ENCODE measurements around the gene SKIL.
A peak's percentile ranks its signal among the peaks of the same experiment; 100 is the strongest.

The SKIL gene

GRCh38 chr3:170397685-170398084, 40.2 kb downstream of the SKIL start:
- TF ChIP-seq POLR2A (IDR thresholded peaks at IDR 0.05; ENCODE audit: low read depth, low read length), result no peak
- no peak for DNase-seq (ENCODE audit: insufficient read length, low spot score)
- FAIRE-seq, result no peak

GRCh38 chr3:170405101-170405500, 47.6 kb downstream of the SKIL start:
- FAIRE-seq (no peak), DNase-seq (ENCODE audit: insufficient read length, low spot score) (no peak)
- TF ChIP-seq POLR2A (IDR thresholded peaks at IDR 0.05; ENCODE audit: low read depth, low read length), result no peak

DNA sequence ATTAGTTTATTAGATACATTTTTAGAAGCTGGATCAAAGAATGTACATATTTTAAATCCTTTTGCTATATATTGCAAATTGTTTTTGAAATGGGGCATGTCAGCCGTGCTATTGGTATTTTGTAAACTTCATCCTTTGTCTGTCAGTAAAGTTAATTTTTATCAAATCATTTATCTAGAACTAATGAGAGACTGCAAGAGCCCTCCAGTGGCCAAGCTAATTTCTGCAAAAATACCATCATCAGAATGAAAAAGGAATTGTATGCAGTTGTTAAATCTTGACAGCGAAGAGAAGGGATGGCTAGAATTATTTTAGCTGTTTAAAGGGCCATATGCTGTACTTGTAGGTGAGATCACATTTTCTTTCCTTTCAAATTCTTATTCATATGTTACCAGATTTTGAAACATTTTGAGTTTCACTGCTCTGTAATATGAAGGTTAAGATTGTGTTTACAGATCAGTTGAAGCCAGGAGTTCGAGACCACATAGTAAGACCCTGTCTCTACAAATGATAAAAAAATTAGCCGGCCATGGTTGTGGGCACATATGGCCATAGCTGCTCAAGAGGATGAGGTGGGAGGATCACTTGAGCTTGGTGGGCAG, 53.0 kb downstream of the SKIL start:
- no peak for FAIRE-seq
- TF ChIP-seq POLR2A (IDR thresholded peaks at IDR 0.05; ENCODE audit: low read depth, low read length), result no peak
- no peak for DNase-seq (ENCODE audit: insufficient read length, low spot score)

GRCh38 chr3:170413291-170413690, 55.8 kb downstream of the SKIL start:
- no peak for FAIRE-seq
- no peak for TF ChIP-seq POLR2A (IDR thresholded peaks at IDR 0.05; ENCODE audit: low read depth, low read length)

DNA sequence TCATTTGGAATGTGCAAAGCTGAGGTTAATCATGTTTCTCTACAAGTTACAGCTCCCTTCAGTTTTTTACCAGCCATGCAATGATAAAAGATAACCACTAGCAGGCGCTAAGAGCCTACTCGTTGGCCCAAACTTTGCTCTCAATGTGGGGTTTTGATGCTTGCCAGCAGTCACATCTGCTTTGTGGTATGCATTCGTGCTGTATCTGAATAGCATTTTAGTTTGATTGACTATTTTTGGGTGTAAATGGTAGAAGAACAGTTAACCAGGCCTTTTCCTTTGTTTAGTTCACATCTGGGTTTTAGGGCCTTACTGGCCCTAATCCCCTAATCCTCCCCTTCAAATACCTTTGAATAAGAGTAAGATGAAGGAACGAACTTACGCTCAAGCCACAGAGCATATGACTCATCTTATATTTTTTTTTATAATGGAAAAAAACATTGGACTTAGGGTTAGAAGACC, 56.7 kb downstream of the SKIL start:
- no peak for TF ChIP-seq POLR2A (IDR thresholded peaks at IDR 0.05; ENCODE audit: low read depth, low read length)
- peak; percentile 60 for DNase-seq (ENCODE audit: insufficient read length, low spot score)
- peak; percentile 94 for FAIRE-seq

More at GRCh38 chr3:170413291-170413690, 55.8 kb downstream of the SKIL start:
- no peak for DNase-seq (ENCODE audit: insufficient read length, low spot score)

DNA sequence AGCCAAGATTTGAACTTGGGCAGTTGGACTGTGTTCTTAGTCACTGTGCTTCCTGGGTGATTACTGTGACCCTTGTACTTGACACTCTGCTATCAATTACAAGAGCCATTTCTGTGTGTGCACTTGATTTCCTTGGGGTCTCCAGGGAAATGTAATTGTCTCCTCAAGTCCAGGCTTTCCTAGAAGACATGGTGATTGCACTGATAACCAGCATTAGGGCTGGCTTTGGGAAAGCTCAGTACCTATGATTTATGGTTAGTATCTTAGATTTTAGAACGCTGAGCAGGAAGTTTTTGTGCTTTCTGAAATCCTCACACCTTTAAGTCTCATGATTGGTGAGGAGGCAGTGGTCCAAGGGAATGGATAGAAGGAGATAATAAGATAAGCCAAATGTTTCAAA, 59.6 kb downstream of the SKIL start:
- no peak for TF ChIP-seq POLR2A (IDR thresholded peaks at IDR 0.05; ENCODE audit: low read depth, low read length)
- FAIRE-seq (no peak), DNase-seq (ENCODE audit: insufficient read length, low spot score) (no peak)

DNA sequence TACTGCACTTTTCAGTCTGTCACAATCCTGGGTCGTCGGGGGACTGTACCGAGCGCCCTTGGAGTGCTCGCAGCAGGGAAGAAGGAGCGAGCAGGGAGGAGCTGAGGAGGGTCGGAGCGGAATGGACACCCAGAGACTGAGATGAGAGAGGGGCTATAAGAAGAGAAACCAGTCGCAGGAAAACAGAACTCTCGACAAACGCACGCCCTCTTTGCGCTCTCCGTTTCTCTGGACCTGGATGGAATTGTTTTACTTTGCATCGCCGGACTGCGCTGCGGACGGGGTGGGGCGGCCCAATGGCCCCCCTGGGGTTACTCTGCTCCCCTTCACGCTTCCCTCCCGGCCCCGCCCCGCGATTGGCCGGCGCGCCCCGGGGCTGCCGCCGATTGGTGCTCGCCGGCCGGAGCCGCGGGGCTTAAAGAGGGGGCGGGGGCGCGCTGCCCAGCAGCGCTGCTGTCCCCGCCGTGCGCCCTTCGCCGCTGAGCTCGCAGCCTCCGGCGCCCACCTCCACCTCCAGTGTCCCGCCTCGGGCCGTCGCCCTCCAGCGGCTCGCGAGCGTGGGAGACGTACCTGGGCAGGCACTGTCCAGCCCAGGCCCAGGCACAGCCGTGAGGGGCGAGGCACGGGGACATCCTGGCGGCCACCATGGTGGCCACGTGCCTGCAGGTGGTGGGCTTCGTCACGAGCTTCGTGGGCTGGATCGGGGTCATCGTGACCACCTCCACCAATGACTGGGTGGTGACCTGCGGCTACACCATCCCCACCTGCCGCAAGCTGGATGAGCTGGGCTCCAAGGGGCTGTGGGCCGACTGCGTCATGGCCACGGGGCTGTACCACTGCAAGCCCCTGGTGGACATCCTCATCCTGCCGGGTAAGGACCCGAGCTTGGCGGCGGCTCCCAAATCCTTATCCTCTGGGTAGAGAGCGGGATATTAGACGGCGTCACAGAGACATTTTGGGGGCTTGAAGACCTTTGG, 61.2 kb downstream of the SKIL start, which contains the start of gene CLDN11:
TSS of gene CLDN11 (plus strand) at position 447 of the 977 bp plus-strand sequence. CDS start at position 646, 199 bp downstream.
- TF ChIP-seq POLR2A (IDR thresholded peaks at IDR 0.05; ENCODE audit: low read depth, low read length), result no peak
- DNase-seq (ENCODE audit: insufficient read length, low spot score) (no peak), FAIRE-seq (no peak)

DNA sequence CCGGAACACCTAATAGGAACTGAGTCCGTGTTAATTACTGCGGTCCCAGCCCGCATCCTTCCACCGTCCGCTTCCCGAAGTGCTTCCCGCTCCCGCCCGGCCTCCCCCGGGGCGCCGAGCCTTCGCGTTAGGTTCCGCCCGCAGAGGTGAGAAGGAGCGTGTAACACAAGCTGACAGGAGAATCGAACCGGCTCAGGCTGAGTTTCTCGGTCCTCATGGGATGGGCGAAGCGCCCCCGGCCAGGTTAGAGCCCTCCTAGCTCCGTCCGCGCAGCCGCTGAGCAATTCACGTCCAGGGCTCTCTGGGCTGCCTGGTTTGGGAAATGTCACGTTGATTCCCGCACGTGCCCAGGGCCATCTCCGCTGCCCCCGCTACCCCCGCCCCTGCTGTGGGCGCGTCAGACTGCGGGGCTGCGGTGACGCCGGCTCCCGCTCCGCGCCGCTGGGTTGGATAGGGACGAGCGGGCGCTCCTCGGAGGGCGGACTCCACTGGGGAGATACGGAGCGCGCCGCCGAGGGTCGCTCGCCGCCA, 62.1 kb downstream of the SKIL start:
- FAIRE-seq, result no peak
- DNase-seq (ENCODE audit: insufficient read length, low spot score), result no peak
- no peak for TF ChIP-seq POLR2A (IDR thresholded peaks at IDR 0.05; ENCODE audit: low read depth, low read length)

- no peak for FAIRE-seq
- DNase-seq (ENCODE audit: insufficient read length, low spot score), result no peak
- no peak for TF ChIP-seq POLR2A (IDR thresholded peaks at IDR 0.05; ENCODE audit: low read depth, low read length)
Measured at GRCh38 chr3:170420307-170420821, 62.8 kb downstream of the SKIL start.

- no peak for TF ChIP-seq POLR2A (IDR thresholded peaks at IDR 0.05; ENCODE audit: low read depth, low read length)
- DNase-seq (ENCODE audit: insufficient read length, low spot score) (no peak), FAIRE-seq (no peak)
Measured at GRCh38 chr3:170421111-170421641, 63.7 kb downstream of the SKIL start.

DNA sequence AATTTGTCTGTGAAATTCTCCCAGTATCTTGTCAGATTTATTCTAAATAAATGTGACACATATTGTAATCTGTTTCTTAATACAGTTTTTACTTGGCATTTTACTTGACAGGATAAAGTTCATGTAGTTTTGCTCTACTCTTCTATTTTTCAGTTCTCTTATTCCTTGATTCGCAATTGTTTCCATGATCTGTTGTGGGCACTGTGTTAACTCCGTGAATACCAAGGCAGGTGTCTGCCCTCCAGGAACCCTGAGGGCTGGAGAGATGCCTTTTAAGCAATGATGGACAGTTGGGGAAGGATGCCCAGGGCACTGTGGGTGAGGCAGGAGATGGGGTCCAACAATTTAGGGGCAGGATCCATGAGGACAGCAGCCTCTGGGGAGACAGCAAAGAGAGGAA, 64.2 kb downstream of the SKIL start:
- FAIRE-seq (no peak), DNase-seq (ENCODE audit: insufficient read length, low spot score) (no peak)
- TF ChIP-seq POLR2A (IDR thresholded peaks at IDR 0.05; ENCODE audit: low read depth, low read length), result no peak

DNA sequence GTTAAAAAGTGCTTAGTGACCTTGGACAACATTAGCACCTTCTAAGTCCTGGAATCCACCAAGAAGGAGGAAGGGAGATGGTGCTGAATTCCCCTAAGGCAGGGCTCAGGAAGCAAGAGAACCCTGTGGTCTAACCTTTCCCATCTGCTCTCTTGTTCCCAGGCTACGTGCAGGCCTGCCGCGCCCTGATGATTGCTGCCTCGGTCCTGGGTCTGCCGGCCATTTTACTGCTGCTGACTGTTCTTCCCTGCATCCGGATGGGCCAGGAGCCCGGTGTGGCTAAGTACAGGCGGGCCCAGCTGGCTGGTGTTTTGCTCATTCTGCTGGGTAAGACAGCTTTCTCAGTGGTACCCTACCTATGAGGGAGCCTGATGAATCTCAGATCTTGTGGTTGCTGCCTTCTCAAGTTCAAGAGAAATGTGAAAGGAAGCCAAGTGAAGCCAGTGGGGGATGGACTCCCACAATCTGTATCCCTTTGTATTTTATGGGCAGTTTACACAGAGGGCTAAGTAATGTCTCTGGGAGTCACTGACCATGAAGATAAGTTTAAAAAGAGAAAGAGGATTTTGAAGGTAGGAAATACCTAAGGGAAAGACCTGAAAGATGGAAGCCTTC, 65.6 kb downstream of the SKIL start:
- no peak for FAIRE-seq
- no peak for DNase-seq (ENCODE audit: insufficient read length, low spot score)
- no peak for TF ChIP-seq POLR2A (IDR thresholded peaks at IDR 0.05; ENCODE audit: low read depth, low read length)

DNA sequence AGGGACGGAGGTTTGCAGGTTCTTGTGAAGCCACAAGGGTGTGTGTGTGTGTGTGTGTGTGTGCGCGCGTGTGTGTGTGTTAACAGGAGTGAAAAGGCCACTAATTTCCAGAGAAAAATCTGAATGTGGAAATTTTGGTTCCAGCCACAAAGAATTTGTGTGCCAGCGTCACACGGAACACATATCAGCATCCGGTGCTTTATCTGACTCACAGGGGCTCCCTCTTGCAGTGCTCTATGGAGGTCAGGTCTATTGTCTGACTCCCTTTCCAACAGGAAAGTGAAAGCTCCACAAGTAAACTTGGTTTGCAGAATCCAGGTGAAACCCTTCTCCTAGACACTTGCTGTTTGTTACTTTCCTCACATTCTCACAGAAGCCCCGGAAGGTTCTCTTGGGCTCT, 67.4 kb downstream of the SKIL start:
- no peak for DNase-seq (ENCODE audit: insufficient read length, low spot score)
- no peak for TF ChIP-seq POLR2A (IDR thresholded peaks at IDR 0.05; ENCODE audit: low read depth, low read length)
- no peak for FAIRE-seq
